Non-pigmented ciliary epithelial cell (primary cell): ENCODE results near the gene FAM149A.

Experiments
- DNase-seq: peaks from one replicate; pipeline ENCODE4 v3.0.0-alpha.2; 2010; ENCODE audit warnings: low read depth

Gene FAM149A

DNA sequence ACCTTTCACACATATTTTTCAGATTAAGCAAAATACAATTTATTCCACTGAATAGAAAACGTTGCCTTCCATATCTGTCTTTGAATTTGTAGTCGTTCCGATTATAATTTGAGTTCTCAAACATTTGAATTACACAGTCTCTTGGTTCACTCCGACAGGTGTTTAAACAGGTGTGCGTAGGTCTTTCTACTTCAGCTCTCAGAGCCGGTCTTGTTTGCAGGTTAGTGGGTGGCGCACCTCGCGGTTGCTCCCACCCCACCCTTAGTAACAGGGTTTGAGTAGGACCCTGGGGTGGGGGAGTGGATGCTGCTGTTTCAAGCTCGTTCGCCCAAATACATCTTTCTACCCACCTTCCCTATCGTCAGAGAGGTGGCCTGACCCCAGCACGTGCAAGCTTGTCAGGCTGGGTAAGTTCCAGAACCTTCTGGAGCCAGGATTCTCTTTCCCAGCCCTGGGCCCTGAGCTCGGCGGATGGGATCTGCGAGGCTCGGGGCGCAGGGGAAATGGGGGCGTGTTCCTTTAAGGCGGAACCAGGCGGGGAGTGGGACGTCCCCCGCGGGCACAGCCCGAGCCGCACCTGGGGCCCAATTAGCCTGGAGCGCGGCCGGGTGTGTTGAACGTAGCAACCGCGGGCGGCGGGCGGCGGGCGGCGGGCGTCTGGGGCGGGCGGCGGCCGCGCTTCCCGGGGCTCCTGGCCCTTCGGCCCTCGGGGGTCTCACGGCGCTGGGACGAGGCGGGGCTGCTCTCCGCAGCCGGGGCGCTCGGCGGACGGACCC lies at the start of gene FAM149A:
FAM149A (plus strand) TSS at position 591 of the 776 bp plus-strand sequence.
- DNase-seq = no peak

- DNase-seq = no peak
These were observed 46.1 kb upstream of the FAM149A start for GRCh38 chr4:186058253-186058979.

DNA sequence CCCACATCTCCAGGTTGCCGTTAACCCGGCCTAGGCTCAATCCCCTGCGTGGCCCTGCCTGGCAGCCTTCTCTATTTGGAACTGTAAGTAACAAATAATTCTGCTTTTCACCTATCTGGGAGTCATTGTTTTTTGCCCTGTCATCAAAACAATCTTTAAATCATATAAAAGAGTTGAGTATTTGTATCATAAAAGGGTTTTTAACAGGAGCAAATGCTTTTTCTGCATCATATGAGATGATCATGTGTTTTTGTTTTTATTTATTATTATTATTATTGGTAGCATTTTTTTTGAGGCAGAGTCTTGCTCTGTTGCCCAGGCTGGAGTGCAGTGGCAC lies 45.6 kb upstream of the FAM149A start:
- no peak for DNase-seq

GRCh38 chr4:186061921-186062320 lies 42.6 kb upstream of the FAM149A start:
- no peak for DNase-seq

DNA sequence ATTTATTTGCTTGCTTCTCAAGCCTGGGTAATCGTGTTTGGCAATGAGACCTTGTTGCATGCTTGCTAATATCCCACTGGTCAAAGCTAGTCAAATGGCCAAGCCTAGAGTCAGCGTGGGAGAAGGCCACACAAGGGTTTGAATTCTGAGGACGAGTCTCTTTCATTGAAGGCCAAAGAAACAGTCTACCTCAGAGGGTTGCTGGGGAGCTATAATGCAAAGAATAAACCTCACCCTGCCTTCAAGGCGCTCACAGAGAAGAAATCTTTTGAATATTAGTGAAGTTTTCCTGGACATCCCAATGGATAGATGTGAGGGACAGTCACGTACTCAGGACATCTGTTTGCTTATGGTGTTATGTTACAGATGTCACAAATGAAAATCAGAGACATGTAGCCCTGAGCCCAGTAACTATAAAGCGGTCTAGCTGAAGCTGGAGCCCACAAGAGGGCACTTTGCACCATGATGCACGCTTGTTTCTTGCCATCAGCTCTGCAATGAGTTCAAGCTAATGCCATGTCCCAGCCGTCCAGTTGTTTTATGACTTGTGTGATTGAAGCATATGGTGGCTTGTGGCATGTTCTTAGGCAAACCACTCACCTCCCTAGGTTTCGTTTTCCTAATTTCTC lies 36.6 kb upstream of the FAM149A start:
- DNase-seq = no peak

- peak; percentile 13 for DNase-seq
These were observed 35.7 kb upstream of the FAM149A start, which contains the start of gene TLR3 for GRCh38 chr4:186068581-186069348. TLR3 (plus strand) TSS chr4:186069156; CDS start chr4:186076620, 7,464 bp downstream.

GRCh38 chr4:186069729-186070128 lies 34.8 kb upstream of the FAM149A start:
- DNase-seq = no peak

GRCh38 chr4:186072516-186072915 lies 32.0 kb upstream of the FAM149A start:
- DNase-seq = no peak

- no peak for DNase-seq
These were observed 30.3 kb upstream of the FAM149A start for GRCh38 chr4:186074189-186074588.

DNA sequence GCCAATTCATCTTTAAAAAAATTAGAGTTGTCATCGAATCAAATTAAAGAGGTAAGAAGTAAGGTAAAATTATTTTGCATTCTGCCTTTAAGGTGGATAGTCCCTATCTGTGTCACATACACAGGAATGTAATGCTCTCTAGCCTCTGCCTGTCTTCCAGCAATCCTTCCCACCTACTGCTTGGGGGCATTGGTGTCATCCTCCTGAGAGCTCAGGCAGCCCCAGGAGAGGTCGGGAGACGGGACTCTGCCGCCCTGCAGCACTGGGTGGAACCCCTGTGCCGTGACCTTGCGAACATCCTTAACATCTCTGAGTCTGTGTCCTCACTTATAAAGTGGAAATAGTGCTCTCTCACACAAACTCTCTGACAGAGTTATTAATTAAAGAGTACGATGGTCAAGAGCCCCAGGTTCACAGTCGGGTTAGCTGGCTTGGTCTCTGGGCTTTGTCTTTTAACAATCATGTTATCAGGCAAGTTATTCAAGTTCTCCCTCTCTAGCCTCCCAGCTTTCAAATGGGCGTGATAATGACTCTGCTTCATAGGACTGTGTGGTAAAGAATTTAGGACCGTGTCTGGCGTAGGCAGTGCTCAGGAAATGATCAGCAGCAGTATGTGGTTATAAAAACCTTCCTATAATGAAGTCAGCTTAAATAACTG lies 25.4 kb upstream of the FAM149A start:
- DNase-seq = no peak

GRCh38 chr4:186079694-186080093 lies 24.8 kb upstream of the FAM149A start:
- no peak for DNase-seq

GRCh38 chr4:186081202-186081807 lies 23.2 kb upstream of the FAM149A start:
- DNase-seq = no peak

- no peak for DNase-seq
These were observed 22.3 kb upstream of the FAM149A start for GRCh38 chr4:186082221-186082620.

DNA sequence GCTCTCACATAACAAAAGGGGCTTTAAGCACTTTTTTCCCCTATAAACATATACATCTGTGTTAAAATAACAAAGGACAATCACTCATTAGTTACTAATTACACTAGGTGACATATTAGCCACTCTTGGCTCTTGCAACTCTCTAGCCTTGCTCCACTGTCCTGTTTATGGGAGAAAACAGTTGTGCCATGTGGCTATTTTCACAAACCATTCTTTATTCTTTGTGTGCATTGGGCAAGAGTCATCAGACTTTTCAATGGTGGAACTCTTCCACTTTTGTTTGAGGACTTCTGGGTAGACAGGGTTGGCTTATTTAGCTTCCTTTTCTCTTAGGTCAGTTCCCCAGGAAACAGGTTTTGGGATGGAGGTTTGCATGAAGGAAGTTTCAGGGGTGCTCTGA lies 16.0 kb upstream of the FAM149A start:
- no peak for DNase-seq

GRCh38 chr4:186092296-186092695 lies 12.2 kb upstream of the FAM149A start:
- no peak for DNase-seq

GRCh38 chr4:186095406-186095805 lies 9.1 kb upstream of the FAM149A start:
- DNase-seq = no peak

DNA sequence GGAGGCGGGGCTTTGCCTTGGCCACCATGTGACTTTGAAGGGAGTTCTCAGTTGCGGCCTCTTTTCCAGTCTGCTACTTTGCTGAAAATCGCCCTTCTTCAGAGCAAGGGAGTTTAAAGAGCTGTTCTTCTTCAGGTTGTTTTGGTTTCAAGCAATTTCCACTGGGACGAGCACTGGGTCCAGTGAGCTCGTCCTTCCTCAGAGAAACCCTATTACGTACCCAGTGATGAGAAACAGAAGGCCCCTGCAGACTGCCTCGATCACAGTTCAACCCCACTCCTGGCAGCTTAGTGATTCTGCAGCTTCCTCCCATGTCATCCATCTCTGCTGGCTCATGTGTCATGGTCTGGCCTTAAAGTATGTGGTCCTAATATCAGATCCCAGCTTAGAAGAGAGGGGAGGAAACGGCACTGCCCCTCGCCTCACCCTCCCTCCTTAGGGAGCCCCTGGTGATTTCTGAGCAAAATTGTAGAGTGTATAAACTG lies 7.8 kb upstream of the FAM149A start:
- no peak for DNase-seq

DNA sequence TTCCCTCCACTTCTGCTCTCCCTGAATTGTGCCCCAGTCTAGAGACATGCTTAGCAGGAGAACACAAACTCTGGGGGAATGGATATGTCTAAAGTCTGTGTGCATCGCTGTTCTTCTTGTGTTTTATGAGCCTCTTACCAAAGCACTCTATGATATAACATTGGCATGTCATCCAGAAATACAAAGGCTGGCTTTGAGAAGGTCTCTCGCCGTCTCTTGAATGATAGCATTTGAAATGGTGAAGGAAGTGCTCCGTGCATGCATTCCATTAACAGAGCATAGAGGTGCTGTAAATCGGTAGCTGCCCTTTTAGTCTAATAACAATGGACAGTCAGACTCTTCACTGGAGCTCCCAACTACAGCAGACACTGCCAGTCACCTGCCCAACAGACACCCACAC lies 7.1 kb upstream of the FAM149A start:
- no peak for DNase-seq

DNA sequence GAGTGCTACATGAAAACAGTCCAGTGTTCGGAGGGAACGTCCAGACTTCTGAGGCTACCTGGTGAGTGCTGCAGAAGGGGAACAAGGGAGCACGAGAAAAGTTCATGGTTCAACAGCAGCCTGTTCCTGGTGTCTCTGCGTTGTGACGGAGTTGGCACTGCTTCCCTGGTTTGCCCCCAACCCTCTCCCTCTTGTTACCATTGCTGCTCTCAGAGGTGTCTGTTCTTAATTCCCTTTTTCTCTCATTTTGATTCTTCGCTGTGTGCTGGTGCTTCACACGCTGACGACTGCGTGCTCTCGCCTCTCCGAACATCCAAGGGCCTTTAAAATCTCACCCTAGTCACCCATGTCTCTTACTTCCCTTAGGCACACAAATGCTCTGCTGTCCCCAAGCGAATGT lies 1.6 kb upstream of the FAM149A start:
- DNase-seq = no peak

DNA sequence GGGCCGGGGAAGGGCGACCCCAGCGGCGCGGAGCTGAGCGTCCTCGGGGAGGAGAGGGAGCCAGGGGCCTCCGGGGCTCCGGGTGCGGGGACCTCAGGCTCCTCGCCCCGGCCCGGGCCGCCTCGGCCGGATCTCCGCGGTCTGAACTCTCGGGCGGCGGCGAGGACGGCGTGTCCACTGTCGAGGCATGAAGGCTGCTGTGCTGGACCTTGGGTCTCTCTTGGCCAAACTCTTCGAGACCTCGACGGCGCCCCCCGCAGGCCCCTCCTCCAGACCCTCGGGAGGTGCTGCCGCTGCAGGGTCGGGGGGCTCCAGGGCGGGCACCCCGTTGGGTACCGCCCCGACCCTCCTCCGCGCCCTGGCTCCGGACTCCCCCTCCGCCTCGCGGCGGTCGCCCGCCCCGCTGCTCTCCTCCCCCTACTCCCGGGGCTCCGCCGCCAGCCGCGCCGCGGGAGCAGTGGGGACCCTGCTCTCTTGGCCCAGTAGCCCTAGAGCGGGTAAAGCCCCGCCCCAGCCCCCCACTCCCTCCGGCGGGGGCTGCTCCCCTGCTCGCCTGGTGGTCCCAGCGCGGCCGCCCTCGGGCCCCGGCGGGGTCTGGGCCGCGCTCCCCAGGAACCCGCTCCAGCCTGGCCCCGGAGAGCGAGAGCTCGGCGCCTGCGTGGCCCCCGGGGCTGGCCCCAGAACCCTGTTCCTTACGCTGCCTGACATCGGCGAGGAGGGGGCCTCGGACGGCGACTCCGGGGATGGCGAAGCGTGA lies 564 bp downstream of the FAM149A start:
- no peak for DNase-seq
